AG04450 (cell line): ENCODE results near the gene FABP1. TPM values are rescaled to one million over a fixed set of nuclear protein-coding genes. Genes with fewer than 3 reads are reported as not detected.

Experiments
- CTCF ChIA-PET: fragments of 300-600, 350-600 bp; formaldehyde crosslinking; extraction: SDS; loops from one replicate; lab custom pipeline; 2022; ENCODE audit warnings: antibody characterized with exemption, inconsistent platforms; lab: Charles Lee
- POLR2A ChIA-PET: fragments of 350-600 bp; formaldehyde crosslinking; extraction: SDS; loops from one replicate; lab custom pipeline; 2021; ENCODE audit warnings: antibody characterized with exemption, inconsistent platforms; lab: Yijun Ruan, JAX
- DNase-seq: peaks from one replicate; pipeline ENCODE4 v3.0.0-alpha.2; 2011; ENCODE audit warnings: low read depth, low spot score
- H3K27ac ChIP-seq: one replicate; pipeline ENCODE4 v1.5.1; 2012; ENCODE audit warnings: low read depth, low read length, control low read depth
- H3K27me3 ChIP-seq: one replicate; pipeline ENCODE4 v1.6.0; 2012; ENCODE audit warnings: low read length; ENCODE audit not compliant: control insufficient read depth, insufficient read depth
- H3K4me3 ChIP-seq: 2 replicates; pipeline ENCODE4 v1.5.1; 2011; ENCODE audit warnings: mild to moderate bottlenecking, low read depth, low read length, control low read depth
- H3K9me3 ChIP-seq: 2 replicates; pipeline ENCODE4 v1.5.1; 2012; ENCODE audit warnings: low read length; ENCODE audit not compliant: control insufficient read depth, insufficient read depth
- CTCF ChIP-seq: IDR thresholded peaks from 2 replicates; pipeline ENCODE4 v1.5.1; 2011; ENCODE audit warnings: low read depth, low read length, control low read depth, inconsistent platforms
- polyA plus RNA-seq: library from polyadenylated mRNA; depleted of rRNA; stranded (reverse); fragments of >200 nt; gene quantifications from 2 replicates; pipeline ENCODE4 v1.2.3, GENCODE V29; 2011

FABP1 gene
- polyA plus RNA-seq, 1 experiment, result not detected

- no peak for TF ChIP-seq CTCF
- no peaks in the 10 kb centered on the region; the same call in 1 of the 2 replicates for H3K9me3 ChIP-seq
- no peak overlapping the region for H3K27ac ChIP-seq
- no peak overlapping the region for H3K4me3 ChIP-seq
- ChIA-PET CTCF (interaction anchor here (0.8 to 2.5 kb wide), 2 partner anchors 20 to 112 kb away, joined by 3 to 18 read pairs; no protein-coding TSS in a partner anchor), POLR2A (interaction anchor here (0.6 kb wide), 1 partner anchor 68 kb away, joined by 4 read pairs; no protein-coding TSS in a partner anchor)
- no peak for DNase-seq
- H3K27me3 ChIP-seq, result peaks cover 5% of the 10 kb centered on the region
These were observed 44.1 kb upstream of the FABP1 start for GRCh38 chr2:88171966-88172365.

GRCh38 chr2:88170472-88170892 is 42.6 kb upstream of the FABP1 start:
- Histone ChIP-seq H3K9me3 (no peaks in the 10 kb centered on the region; the same call in 1 of the 2 replicates), H3K4me3 (peak overlapping the region; percentile 60), H3K27ac (no peak overlapping the region), H3K27me3 (peaks cover 5% of the 10 kb centered on the region)
- DNase-seq, result no peak
- ChIA-PET CTCF (interaction anchor here (1.0 to 3.2 kb wide), 2 partner anchors 11 to 110 kb away, joined by 3 to 10 read pairs; no protein-coding TSS in a partner anchor), POLR2A (interaction anchor here (1.0 kb wide), 1 partner anchor 457 kb away, joined by 4 read pairs; no protein-coding TSS in a partner anchor)
- peak; percentile 7; the same call in 1 of the 2 replicates for TF ChIP-seq CTCF

GRCh38 chr2:88168386-88168785 is 40.5 kb upstream of the FABP1 start:
- Histone ChIP-seq H3K27me3 (peaks cover 10% of the 10 kb centered on the region), H3K9me3 (no peaks in the 10 kb centered on the region; the same call in 1 of the 2 replicates), H3K27ac (no peak overlapping the region), H3K4me3 (no peak overlapping the region)
- ChIA-PET POLR2A (no interaction called here), CTCF (interaction anchor here (1.0 to 3.2 kb wide), 2 partner anchors 9 to 108 kb away, joined by 4 to 10 read pairs; no protein-coding TSS in a partner anchor)
- TF ChIP-seq CTCF, result no peak
- no peak for DNase-seq

- H3K9me3 ChIP-seq, result no peaks in the 10 kb centered on the region; the same call in 1 of the 2 replicates
- POLR2A ChIA-PET, result no interaction called here
- H3K27me3 ChIP-seq, result peaks cover 10% of the 10 kb centered on the region
- CTCF ChIA-PET, result interaction anchor here (1.0 to 3.2 kb wide), 2 partner anchors 8 to 107 kb away, joined by 4 to 10 read pairs; no protein-coding TSS in a partner anchor
- no peak overlapping the region for H3K4me3 ChIP-seq
- no peak for DNase-seq
- TF ChIP-seq CTCF, result no peak
- no peak overlapping the region for H3K27ac ChIP-seq
These were observed 39.9 kb upstream of the FABP1 start for GRCh38 chr2:88167740-88168139.

- no peaks in the 10 kb centered on the region; the same call in 1 of the 2 replicates for H3K9me3 ChIP-seq
- no peak overlapping the region for H3K4me3 ChIP-seq
- TF ChIP-seq CTCF, result no peak
- CTCF ChIA-PET, result no interaction called here
- no peak for DNase-seq
- POLR2A ChIA-PET, result no interaction called here
- peaks cover 5% of the 10 kb centered on the region for H3K27me3 ChIP-seq
- H3K27ac ChIP-seq, result no peak overlapping the region
These were observed 37.6 kb upstream of the FABP1 start for GRCh38 chr2:88165332-88166003.
